ENCODE measurements around the gene NADK2.

The NADK2 gene

DNA sequence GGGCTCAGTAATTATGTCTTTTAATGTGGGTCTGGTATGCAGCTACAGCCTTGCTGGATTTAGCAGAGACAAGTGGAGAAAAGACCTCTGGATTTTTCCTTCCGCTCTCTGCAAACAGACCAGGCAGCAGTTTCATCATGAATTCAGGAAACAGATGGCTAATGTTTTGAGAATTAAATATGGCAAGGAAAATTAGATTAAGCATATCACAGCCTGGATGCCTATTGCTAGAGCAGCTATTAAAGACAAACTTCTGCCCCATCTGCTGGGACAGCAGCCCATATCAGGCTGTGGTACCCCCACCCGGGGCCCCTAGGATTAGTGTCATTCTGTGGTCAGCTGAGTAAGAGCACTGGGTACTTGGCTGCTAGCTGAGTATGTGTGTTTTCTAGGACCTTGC is 83.6 kb downstream of the NADK2 start:
- no peak for DNase-seq (ENCODE audit: low read depth)
- no peak overlapping the region for H3K4me3 ChIP-seq (ENCODE audit: control insufficient read depth, low read depth, low read length)
- TF ChIP-seq, protein P1, sequence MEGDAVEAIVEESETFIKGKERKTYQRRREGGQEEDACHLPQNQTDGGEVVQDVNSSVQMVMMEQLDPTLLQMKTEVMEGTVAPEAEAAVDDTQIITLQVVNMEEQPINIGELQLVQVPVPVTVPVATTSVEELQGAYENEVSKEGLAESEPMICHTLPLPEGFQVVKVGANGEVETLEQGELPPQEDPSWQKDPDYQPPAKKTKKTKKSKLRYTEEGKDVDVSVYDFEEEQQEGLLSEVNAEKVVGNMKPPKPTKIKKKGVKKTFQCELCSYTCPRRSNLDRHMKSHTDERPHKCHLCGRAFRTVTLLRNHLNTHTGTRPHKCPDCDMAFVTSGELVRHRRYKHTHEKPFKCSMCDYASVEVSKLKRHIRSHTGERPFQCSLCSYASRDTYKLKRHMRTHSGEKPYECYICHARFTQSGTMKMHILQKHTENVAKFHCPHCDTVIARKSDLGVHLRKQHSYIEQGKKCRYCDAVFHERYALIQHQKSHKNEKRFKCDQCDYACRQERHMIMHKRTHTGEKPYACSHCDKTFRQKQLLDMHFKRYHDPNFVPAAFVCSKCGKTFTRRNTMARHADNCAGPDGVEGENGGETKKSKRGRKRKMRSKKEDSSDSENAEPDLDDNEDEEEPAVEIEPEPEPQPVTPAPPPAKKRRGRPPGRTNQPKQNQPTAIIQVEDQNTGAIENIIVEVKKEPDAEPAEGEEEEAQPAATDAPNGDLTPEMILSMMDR (conservative IDR thresholded peaks at IDR 0.05; ENCODE audit: control insufficient read depth, insufficient read depth, low read depth, low read length), result no peak

DNA sequence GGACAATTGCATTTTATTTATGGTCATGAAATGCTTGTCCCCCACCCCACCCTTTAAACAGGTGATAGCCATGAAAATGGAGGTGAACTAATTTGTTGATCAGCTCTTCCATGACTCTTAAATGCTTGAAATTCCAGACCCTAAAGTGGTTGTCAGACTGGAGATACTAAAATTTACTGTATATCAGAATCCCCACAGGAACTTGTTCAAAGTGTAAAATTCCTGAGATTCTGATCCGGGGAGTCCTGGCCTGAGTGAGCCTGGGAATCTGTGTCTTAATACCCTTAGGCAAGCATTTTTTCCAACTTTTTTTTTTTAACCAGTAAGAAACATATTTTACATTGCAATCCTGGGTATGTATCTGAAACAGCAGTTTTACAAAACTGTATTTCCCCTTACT is 85.1 kb downstream of the NADK2 start:
- DNase-seq (ENCODE audit: low read depth), result no peak
- TF ChIP-seq, protein P1 (conservative IDR thresholded peaks at IDR 0.05; ENCODE audit: control insufficient read depth, insufficient read depth, low read depth, low read length), result no peak
- H3K4me3 ChIP-seq (ENCODE audit: control insufficient read depth, low read depth, low read length), result no peak overlapping the region

DNA sequence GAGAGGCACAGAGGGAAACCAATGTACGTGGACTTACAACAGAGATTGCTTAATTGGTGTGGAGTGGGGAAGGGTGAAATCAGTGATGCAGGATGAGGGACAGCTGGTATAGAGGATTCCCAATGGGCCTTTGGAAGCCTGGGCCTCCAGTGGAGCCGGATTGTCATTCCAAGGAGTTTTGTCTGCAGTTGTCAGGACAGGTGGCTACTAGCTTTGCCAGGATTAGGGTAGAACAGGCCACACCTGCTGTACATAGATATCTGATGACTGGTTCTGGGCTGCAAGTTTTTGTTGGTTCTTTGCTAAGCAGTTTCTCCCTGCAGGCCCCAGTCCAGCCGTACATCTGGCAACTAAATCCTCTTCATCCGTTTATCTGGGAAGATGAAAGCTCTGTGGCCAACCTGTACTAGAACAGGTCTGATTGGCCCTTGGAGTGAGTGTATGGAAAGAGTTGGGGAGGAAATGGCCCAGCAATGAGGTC is 85.6 kb downstream of the NADK2 start:
- H3K4me3 ChIP-seq (ENCODE audit: control insufficient read depth, low read depth, low read length), result no peak overlapping the region
- no peak for DNase-seq (ENCODE audit: low read depth)
- TF ChIP-seq, protein P1 (conservative IDR thresholded peaks at IDR 0.05; ENCODE audit: control insufficient read depth, insufficient read depth, low read depth, low read length), result no peak

DNA sequence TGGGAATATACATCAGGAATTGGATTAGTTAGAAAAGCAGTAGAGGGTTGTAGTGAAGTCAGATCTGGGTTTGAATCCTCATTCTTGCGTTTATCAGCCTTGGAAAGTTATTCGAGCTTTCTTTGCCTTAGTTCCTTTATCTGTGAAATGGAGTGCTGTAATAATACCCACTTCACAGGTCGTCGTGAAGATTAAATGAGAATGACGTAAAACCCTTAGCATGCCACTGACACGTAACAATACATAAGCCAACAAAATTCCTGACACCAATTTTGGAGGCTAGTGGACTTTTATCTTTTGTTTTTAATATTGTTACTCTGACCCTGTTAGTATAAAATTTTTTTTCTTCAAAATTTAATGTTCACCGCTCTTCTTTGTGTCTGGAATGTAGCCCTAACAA is 86.4 kb downstream of the NADK2 start:
- no peak overlapping the region for H3K4me3 ChIP-seq (ENCODE audit: control insufficient read depth, low read depth, low read length)
- TF ChIP-seq, protein P1 (conservative IDR thresholded peaks at IDR 0.05; ENCODE audit: control insufficient read depth, insufficient read depth, low read depth, low read length), result no peak
- DNase-seq (ENCODE audit: low read depth), result no peak

DNA sequence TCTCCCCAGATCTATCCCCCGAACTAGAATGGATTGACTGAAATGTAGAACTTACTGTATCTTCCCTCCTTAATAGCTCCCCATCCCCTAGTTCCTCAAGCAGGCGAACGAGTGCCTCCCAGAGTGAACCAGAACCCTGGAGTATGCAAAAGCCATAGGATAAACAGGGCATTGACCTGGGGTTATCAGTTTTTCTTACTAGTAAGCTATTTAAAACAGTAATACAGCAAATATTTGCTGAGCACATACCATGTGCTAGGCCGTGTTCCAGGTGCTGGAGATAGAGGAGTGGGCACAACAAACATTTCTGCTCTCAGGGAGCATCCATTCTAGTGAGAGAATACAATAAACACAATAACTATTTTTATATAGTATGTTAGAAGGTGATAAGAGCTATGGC is 88.0 kb downstream of the NADK2 start:
- TF ChIP-seq, protein P1 (conservative IDR thresholded peaks at IDR 0.05; ENCODE audit: control insufficient read depth, insufficient read depth, low read depth, low read length), result no peak
- H3K4me3 ChIP-seq (ENCODE audit: control insufficient read depth, low read depth, low read length), result no peak overlapping the region
- no peak for DNase-seq (ENCODE audit: low read depth)

DNA sequence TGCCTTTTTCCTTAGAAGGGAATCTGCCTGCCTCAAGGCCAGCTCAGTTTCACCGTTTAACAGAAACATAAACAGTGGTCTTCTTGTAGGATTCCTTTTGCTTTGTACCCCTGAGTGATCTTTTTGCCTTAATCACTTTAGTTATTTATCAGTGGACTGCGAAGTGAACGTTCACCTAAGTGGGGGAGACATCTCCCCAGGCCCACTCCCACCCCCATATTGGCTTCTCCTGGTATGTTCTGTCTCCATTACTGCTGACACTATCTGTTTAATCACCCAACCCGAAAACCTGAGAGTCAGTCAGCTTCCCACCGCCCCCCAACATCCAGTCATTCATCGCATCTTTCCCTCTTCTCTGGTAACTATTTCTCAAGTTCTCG is 88.4 kb downstream of the NADK2 start:
- DNase-seq (ENCODE audit: low read depth), result no peak
- TF ChIP-seq, protein P1 (conservative IDR thresholded peaks at IDR 0.05; ENCODE audit: control insufficient read depth, insufficient read depth, low read depth, low read length), result no peak
- H3K4me3 ChIP-seq (ENCODE audit: control insufficient read depth, low read depth, low read length), result peak overlapping the region; percentile 80

Measured in fibroblast of mammary gland (primary cell).